Heart left ventricle (tissue), 16 donors: ENCODE measurements around the gene LRRC26. TPM values are rescaled to one million over a fixed set of nuclear protein-coding genes. Genes with fewer than 3 reads are reported as not detected.

ENCODE experiments used
- ATAC-seq, 4 donors: fragments of 200-7000 bp; cut with Tn5 transposase; one replicate each; pipeline ENCODE4 v1.9.1; 2020 to 2022; ENCODE audit warnings: moderate library complexity in 4 of 4, mild to moderate bottlenecking in 3 of 4, moderate number of reproducible peaks in 1 of 4
- DNase-seq, 5 donors: peaks; one replicate each; pipeline ENCODE4 v3.0.0-alpha.2; 2020
- H3K27ac ChIP-seq, 12 donors: fragments of 200-600 bp; sonication (generic) in 4 of 12; one replicate each; pipeline versions ENCODE4 v1.5.0 to v1.8.0; 2016 to 2022; ENCODE audit warnings: mild to moderate bottlenecking in 2 of 12
- H3K27me3 ChIP-seq, 9 donors: fragments of 200-600 bp; sonication (generic) in 2 of 9; one replicate each; pipeline versions ENCODE4 v1.5.1 to v1.8.0; 2016 to 2022; ENCODE audit warnings: mild to moderate bottlenecking in 3 of 9
- H3K36me3 ChIP-seq, 9 donors: fragments of 200-600 bp; sonication (generic) in 2 of 9; one replicate each; pipeline versions ENCODE4 v1.5.0 to v1.8.0; 2018 to 2022; ENCODE audit warnings: mild to moderate bottlenecking in 2 of 9
- H3K4me1 ChIP-seq, 12 donors: fragments of 200-600 bp; sonication (generic) in 4 of 12; one replicate each; pipeline versions ENCODE4 v1.5.0 to v1.8.0; 2016 to 2022; ENCODE audit warnings: mild to moderate bottlenecking in 3 of 12
- H3K4me3 ChIP-seq, 12 donors: fragments of 200-600 bp; sonication (generic) in 4 of 12; one replicate each; pipeline versions ENCODE4 v1.5.0 to v1.8.0; 2017 to 2022; ENCODE audit warnings: mild to moderate bottlenecking in 9 of 12, moderate library complexity in 4 of 12
- H3K9me3 ChIP-seq, 12 donors: fragments of 200-600 bp; sonication (generic) in 4 of 12; one replicate each; pipeline versions ENCODE4 v1.5.0 to v1.8.0; 2016 to 2022; ENCODE audit warnings: mild to moderate bottlenecking in 1 of 12
- POLR2A ChIP-seq, 2 donors: fragments of 450-650 bp; IDR thresholded peaks; one replicate each; pipeline ENCODE4 v1.6.1; 2017; ENCODE audit warnings: antibody characterized with exemption in 2 of 2, mild to moderate bottlenecking in 2 of 2, moderate library complexity in 2 of 2
- WGBS, 4 donors: extraction: QIAGEN DNeasy Blood & Tissue Kit in 2 of 4; methylation state at CpG; one replicate each; pipeline versions ENCODE4 v1.1.5 to v1.1.7; 2013 to 2018; 5-methylcytosine and 5-hydroxymethylcytosine counted together
- intact Hi-C, 10 donors: fragments of 100-400 bp; cut with DNase I; formaldehyde crosslinking; loops; one replicate each; pipeline versions ENCODE4 v1.11.1 to v1.14.2; 2022
- polyA plus RNA-seq, 2 donors: library from polyadenylated mRNA; stranded (reverse); fragments of 200-250 nt; gene quantifications; one replicate each; pipeline ENCODE4 v1.2.3, GENCODE V29; 2013
- total RNA-seq, 9 donors: library from RNA; depleted of rRNA in 2 of 9; stranded (reverse); fragments of >200 nt in 2 of 9; fragmentation: NEBNext Ultra II Directional in 3 of 9; extraction: Animal tissue kit (Norgen Biotek cat#: 25700) in 3 of 9; gene quantifications; one replicate each; pipeline versions ENCODE4 v1.1.0 to v1.2.4, GENCODE V29; 2016 to 2023
- TF ChIP-seq, protein P1 (sequence below), 12 donors: fragments of 200-600 bp; sonication (generic) in 4 of 12; IDR thresholded peaks; one replicate each; pipeline versions ENCODE4 v1.5.0 to v1.8.0; 2018 to 2022; ENCODE audit warnings: antibody characterized with exemption in 12 of 12, mild to moderate bottlenecking in 5 of 12
- donor health status: ischemic (EF 13 %, LVEDD 7.1; RV severe dilation, severe dysfunction).
- donor health status: healthy with polysubstance abuse.
- donor health status: DM: no; HTN: yes; CAD: no.
- donor health status: DM: no; HTN: no; CAD: no.
- donor health status: ischemic (EF 25% LVEDD 6.9; RV normal size, moderate dysfunction).
- donor health status: ischemic (EF 25% LVEDD 5.7; RV mildly dilated, moderate dysfunction).
- donor health status: healthy.
- donor health status: DM: yes; HTN: yes; CAD: no.
- donor health status: ischemic (EF 35%, LVEDD 5.7; RV mildly dilated, moderate dysfunction).
- donor health status: nonischemic (EF 11% LVEDD 7.7; RV severe dilation, severe dysfunction).
- donor health status: DM: yes; HTN: yes; CAD: no.
- donor health status: PGD.
- donor health status: ischemic (EF 29% LVEDD 5.4; RV normal size, mild dysfunction).
- donor health status: nonischemic (EF 23%, LVEDD 6.1; RV moderate dilation, normal function).

The LRRC26 gene
- total and polyA plus RNA-seq, 11 donors: not detected

DNA sequence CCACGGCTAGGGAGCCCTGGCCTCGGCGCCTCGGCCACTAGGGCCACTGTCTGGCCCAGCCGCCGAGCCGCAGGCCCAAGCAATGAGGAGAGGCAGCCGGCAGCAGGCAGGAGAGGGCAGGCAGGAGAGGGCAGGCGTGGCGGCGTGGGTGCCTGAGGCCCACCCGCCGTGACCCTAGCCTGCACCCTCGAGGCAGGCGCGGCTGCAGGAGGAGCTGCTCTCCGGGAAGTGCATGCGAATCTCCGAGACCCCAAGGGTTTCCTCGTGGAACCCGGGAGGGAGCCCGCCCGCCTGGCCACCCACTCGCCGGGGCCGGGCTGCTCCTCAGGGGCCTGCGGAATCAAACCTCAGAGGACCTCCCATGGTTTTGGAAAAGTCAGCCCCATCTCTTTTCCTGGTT is 21.6 kb downstream of the LRRC26 start:
- TF ChIP-seq, protein P1, sequence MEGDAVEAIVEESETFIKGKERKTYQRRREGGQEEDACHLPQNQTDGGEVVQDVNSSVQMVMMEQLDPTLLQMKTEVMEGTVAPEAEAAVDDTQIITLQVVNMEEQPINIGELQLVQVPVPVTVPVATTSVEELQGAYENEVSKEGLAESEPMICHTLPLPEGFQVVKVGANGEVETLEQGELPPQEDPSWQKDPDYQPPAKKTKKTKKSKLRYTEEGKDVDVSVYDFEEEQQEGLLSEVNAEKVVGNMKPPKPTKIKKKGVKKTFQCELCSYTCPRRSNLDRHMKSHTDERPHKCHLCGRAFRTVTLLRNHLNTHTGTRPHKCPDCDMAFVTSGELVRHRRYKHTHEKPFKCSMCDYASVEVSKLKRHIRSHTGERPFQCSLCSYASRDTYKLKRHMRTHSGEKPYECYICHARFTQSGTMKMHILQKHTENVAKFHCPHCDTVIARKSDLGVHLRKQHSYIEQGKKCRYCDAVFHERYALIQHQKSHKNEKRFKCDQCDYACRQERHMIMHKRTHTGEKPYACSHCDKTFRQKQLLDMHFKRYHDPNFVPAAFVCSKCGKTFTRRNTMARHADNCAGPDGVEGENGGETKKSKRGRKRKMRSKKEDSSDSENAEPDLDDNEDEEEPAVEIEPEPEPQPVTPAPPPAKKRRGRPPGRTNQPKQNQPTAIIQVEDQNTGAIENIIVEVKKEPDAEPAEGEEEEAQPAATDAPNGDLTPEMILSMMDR (IDR thresholded peaks at IDR 0.05): no peak
- no peak for TF ChIP-seq POLR2A (IDR thresholded peaks at IDR 0.05)
- no peak overlapping the region for H3K4me3 ChIP-seq
- no peaks in the 10 kb centered on the region for H3K36me3 ChIP-seq
- WGBS, 4 donors: 67 to 76% (median 71%) methylated on average over 27 of the region's 27 CpGs
- intact Hi-C loops: loop anchor here in 1 of 10 donors (10.0 kb wide), 1 partner anchor 357 kb away; no protein-coding TSS in a partner anchor
- no peaks in the 10 kb centered on the region for H3K4me1 ChIP-seq
- no peak for DNase-seq
- peaks cover 8 to 51% (median 19%) of the 10 kb centered on the region in 9 donors for H3K27me3 ChIP-seq
- no peaks in the 10 kb centered on the region for H3K9me3 ChIP-seq
- H3K27ac ChIP-seq: no peak overlapping the region
- no peak for ATAC-seq

DNA sequence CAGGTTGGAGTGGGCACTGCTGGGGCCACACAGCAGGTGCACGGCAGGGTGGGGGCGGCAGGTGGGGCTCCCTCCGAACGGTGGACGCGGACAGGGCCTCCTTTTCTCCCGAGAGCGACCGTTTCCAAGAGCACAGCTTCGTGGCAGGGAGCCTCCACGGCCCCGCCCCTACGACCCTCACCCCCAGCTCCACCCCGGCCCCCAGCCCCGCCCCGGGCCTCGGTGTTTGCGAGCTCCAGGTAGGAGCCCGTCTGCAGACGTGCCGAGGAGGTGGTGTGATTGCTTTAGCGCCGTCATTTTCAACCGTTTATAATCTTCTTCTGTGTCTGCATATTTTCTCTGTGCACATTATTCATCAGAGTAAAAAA is 22.1 kb downstream of the LRRC26 start:
- TF ChIP-seq, protein P1 (IDR thresholded peaks at IDR 0.05): no peak
- TF ChIP-seq POLR2A (IDR thresholded peaks at IDR 0.05): no peak
- H3K4me1 ChIP-seq: no peaks in the 10 kb centered on the region
- WGBS, 4 donors: 34 to 43% (median 35%) methylated on average over 18 to 24 of the region's 24 CpGs
- H3K4me3 ChIP-seq: no peak overlapping the region
- no peak overlapping the region for H3K27ac ChIP-seq
- H3K36me3 ChIP-seq: no peaks in the 10 kb centered on the region
- H3K27me3 ChIP-seq: peaks cover 9 to 56% (median 23%) of the 10 kb centered on the region in 9 donors
- DNase-seq (peak in 1 of 5 donors; percentile 37), ATAC-seq (no peak)
- H3K9me3 ChIP-seq: no peaks in the 10 kb centered on the region
- intact Hi-C loops: loop anchor here in 1 of 10 donors (10.0 kb wide), 1 partner anchor 357 kb away; no protein-coding TSS in a partner anchor

DNA sequence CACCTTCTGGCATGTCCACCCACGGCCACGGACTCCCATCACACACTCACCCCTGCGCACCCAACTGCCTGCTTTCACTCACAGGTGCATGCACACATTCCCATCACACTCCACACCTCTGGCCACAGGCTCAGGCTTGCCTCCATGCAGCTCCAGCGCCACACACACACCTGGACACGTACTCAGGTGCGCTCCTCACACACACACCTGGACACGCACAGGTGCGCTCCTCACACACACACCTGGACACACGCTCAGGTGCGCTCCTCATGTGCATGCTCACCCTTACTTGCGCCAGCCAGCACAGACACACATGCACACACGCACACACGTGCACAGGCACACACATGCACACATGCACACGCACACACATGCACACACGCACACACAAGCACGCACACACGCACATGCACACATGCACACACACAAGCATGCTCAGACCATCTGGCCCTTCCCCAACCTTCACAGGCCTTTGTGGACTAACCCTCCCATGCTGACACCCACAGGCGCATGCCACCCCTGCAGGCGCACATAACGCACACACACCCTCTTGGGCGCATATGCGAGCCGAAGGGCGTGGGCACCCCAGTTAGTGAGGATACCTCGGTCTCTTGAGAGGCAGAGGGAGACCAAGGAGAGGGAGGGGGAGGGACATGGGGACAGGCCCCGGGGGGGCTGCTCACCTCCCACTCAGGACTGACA is 22.6 kb downstream of the LRRC26 start:
- TF ChIP-seq, protein P1 (IDR thresholded peaks at IDR 0.05): no peak
- no peak for TF ChIP-seq POLR2A (IDR thresholded peaks at IDR 0.05)
- intact Hi-C loops: loop anchor here in 1 of 10 donors (10.0 kb wide), 1 partner anchor 358 kb away; no protein-coding TSS in a partner anchor
- Histone ChIP-seq H3K9me3 (no peaks in the 10 kb centered on the region), H3K27me3 (peaks cover 9 to 61% (median 25%) of the 10 kb centered on the region in 9 donors), H3K27ac (no peak overlapping the region), H3K36me3 (no peaks in the 10 kb centered on the region), H3K4me3 (no peak overlapping the region), H3K4me1 (no peaks in the 10 kb centered on the region)
- WGBS, 4 donors: 83 to 87% (median 86%) methylated on average over 26 of the region's 26 CpGs
- DNase-seq: peak in 1 of 5 donors; percentile 28
- ATAC-seq: no peak

GRCh38 chr9:137146527-137146918 is 23.3 kb downstream of the LRRC26 start:
- Histone ChIP-seq H3K27me3 (peaks cover 12 to 68% (median 32%) of the 10 kb centered on the region in 9 donors), H3K36me3 (no peaks in the 10 kb centered on the region), H3K9me3 (no peaks in the 10 kb centered on the region), H3K4me3 (no peak overlapping the region), H3K27ac (no peak overlapping the region), H3K4me1 (no peaks in the 10 kb centered on the region)
- no peak for ATAC-seq
- WGBS, 4 donors: 57 to 66% (median 61%) methylated on average over 7 to 9 of the region's 9 CpGs
- intact Hi-C loops: loop anchor here in 1 of 10 donors (10.0 kb wide), 1 partner anchor 358 kb away; no protein-coding TSS in a partner anchor
- TF ChIP-seq POLR2A (IDR thresholded peaks at IDR 0.05): no peak
- TF ChIP-seq, protein P1 (IDR thresholded peaks at IDR 0.05): no peak
- peak in 1 of 5 donors; percentile 49 for DNase-seq
